Measurements from ENCODE around the gene MYO5A.

Gene MYO5A

DNA sequence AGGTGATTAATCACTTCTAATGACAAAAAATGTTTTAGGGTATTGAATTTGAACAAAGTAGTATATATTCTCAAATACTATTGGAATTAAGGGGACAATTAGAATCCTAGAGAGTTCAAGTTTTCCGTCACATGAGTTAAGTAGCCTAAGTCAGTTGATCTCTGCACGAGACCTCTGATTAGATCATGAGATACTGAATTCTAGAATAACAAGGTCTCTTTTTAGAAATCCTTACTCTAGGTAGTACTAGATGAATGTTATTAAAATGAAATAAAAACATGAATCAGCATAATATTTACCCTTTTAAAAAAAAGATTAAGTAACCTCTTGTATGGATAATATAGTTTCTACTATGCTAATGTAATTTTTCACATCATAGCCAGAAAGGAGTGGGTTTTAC is 43.4 kb downstream of the MYO5A start:
- DNase-seq (ENCODE audit: low read depth): no peak
- no peak for TF ChIP-seq CTCF (conservative IDR thresholded peaks at IDR 0.05; ENCODE audit: control insufficient read depth, insufficient read depth, low read depth, low read length)
- H3K4me3 ChIP-seq (ENCODE audit: control insufficient read depth, low read depth, low read length): no peak overlapping the region

DNA sequence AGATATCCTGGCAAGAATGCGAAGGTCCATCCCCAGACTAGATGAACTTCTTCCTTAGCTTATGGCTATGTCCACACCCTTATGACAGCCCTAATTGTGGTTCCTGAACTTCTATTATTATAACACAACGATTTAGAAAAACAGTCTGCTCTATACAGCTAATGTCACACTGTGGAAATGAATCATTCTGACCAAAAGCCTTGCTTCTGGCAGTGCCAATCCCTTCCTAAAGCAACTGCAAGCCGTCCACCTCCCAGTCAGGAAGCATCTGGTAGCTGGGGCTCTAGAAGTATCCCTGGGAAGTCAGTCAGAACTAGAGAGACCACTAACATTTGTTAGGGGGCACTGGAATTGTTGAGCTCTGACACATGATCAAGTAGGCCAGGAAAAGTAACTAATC is 45.0 kb downstream of the MYO5A start:
- no peak for TF ChIP-seq CTCF (conservative IDR thresholded peaks at IDR 0.05; ENCODE audit: control insufficient read depth, insufficient read depth, low read depth, low read length)
- H3K4me3 ChIP-seq (ENCODE audit: control insufficient read depth, low read depth, low read length): no peak overlapping the region
- DNase-seq (ENCODE audit: low read depth): peak; percentile 77

- DNase-seq (ENCODE audit: low read depth): peak; percentile 84
- TF ChIP-seq CTCF (conservative IDR thresholded peaks at IDR 0.05; ENCODE audit: control insufficient read depth, insufficient read depth, low read depth, low read length): no peak
- no peak overlapping the region for H3K4me3 ChIP-seq (ENCODE audit: control insufficient read depth, low read depth, low read length)
Measured at GRCh38 chr15:52481915-52482314, 46.8 kb downstream of the MYO5A start.

- no peak for DNase-seq (ENCODE audit: low read depth)
- H3K4me3 ChIP-seq (ENCODE audit: control insufficient read depth, low read depth, low read length): no peak overlapping the region
- TF ChIP-seq CTCF (conservative IDR thresholded peaks at IDR 0.05; ENCODE audit: control insufficient read depth, insufficient read depth, low read depth, low read length): no peak
Measured at GRCh38 chr15:52480990-52481389, 47.7 kb downstream of the MYO5A start.

DNA sequence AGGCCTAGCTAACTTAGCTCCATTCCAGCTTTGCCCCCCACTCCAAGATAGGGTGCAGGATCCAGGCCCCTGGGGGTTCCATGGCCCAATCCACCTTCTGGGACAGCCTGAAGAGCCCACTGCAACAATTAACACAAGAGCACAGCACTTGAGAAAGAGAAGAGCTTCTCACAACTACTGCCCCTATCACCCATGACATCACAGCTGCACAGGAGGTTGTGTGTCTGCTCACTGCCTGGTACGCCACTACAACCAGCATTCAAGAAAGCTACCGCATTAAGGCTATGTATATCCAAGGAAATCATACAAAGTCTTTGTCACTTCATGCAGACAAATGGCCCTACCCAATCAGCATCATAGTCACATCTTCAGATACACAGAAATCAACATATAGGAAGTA is 62.0 kb downstream of the MYO5A start:
- no peak for DNase-seq (ENCODE audit: low read depth)
- TF ChIP-seq CTCF (conservative IDR thresholded peaks at IDR 0.05; ENCODE audit: control insufficient read depth, insufficient read depth, low read depth, low read length): no peak
- no peak overlapping the region for H3K4me3 ChIP-seq (ENCODE audit: control insufficient read depth, low read depth, low read length)

- TF ChIP-seq CTCF (conservative IDR thresholded peaks at IDR 0.05; ENCODE audit: control insufficient read depth, insufficient read depth, low read depth, low read length): no peak
- H3K4me3 ChIP-seq (ENCODE audit: control insufficient read depth, low read depth, low read length): no peak overlapping the region
- no peak for DNase-seq (ENCODE audit: low read depth)
Measured at GRCh38 chr15:52466134-52466701, 62.5 kb downstream of the MYO5A start.

- H3K4me3 ChIP-seq (ENCODE audit: control insufficient read depth, low read depth, low read length): no peak overlapping the region
- peak; percentile 33 for DNase-seq (ENCODE audit: low read depth)
- TF ChIP-seq CTCF (conservative IDR thresholded peaks at IDR 0.05; ENCODE audit: control insufficient read depth, insufficient read depth, low read depth, low read length): no peak
Measured at GRCh38 chr15:52464478-52464877, 64.2 kb downstream of the MYO5A start.
